Measurements from ENCODE around the gene SLX9. TPM values are rescaled to one million over a fixed set of nuclear protein-coding genes. Genes with fewer than 3 reads are reported as not detected.

The SLX9 gene
- total RNA-seq: 18.8 and 24.3 TPM in 2 replicates

GRCh38 chr21:44939532-44940115 is at the start of gene SLX9:
Gene SLX9, plus strand, starts transcription at chr21:44940029. Its CDS starts 29 bp downstream, at chr21:44940058.

GRCh38 chr21:44920694-44921604 is 18.9 kb upstream of the SLX9 start, which contains the start of gene ITGB2:
Gene ITGB2, minus strand, starts transcription at chr21:44920899. Its CDS starts 10,117 bp downstream, at chr21:44910782.

Other genes starting within 250 kb of the SLX9 start
- gene KRTAP10-12, start 242.9 kb upstream of the SLX9 start, total RNA-seq: not detected in 2 replicates
- gene TSPEAR, start 228.5 kb upstream of the SLX9 start, total RNA-seq: not detected in 2 replicates
- 83.2 and 95.3 TPM in 2 replicates for gene UBE2G2, start 138.2 kb upstream of the SLX9 start, total RNA-seq
- 65.9 and 105 TPM in 2 replicates for gene SUMO3, start 122.0 kb upstream of the SLX9 start, total RNA-seq
- 321 and 328 TPM in 2 replicates for gene PTTG1IP, start 66.3 kb upstream of the SLX9 start, total RNA-seq
- gene ITGB2, start 19.1 kb upstream of the SLX9 start, total RNA-seq: 0.14 TPM in 1 of 2 replicates, not detected in the other
- 32.1 and 42.7 TPM in 2 replicates for gene ADARB1, start 134.6 kb downstream of the SLX9 start, total RNA-seq

Measured in placental pericyte (primary cell).